Lung (tissue), 12 donors: Measurements from ENCODE around the gene CCL25. TPM values are rescaled to one million over a fixed set of nuclear protein-coding genes. Genes with fewer than 3 reads are reported as not detected.

Source experiments
- ATAC-seq: fragments of 200-7000 bp; cut with Tn5 transposase; one replicate; pipeline ENCODE4 v1.9.1; 2020; ENCODE audit warnings: moderate number of reproducible peaks; ENCODE audit not compliant: insufficient read depth, low FRiP score
- DNase-seq, 3 donors: peaks; one replicate each; pipeline ENCODE4 v3.0.0-alpha.2; 2013 to 2017
- H3K27ac ChIP-seq, 2 donors: one replicate each; pipeline ENCODE4 v1.5.1; 2013; ENCODE audit warnings: mild to moderate bottlenecking in 2 of 2, moderate library complexity in 2 of 2, control low read depth in 1 of 2, inconsistent platforms in 1 of 2, low read depth in 1 of 2, low read length in 1 of 2
- H3K27me3 ChIP-seq, 3 donors: one replicate each; pipeline ENCODE4 v1.5.1; 2013; ENCODE audit warnings: low read length in 2 of 3; ENCODE audit not compliant: control insufficient read depth in 3 of 3, insufficient read depth in 3 of 3
- H3K36me3 ChIP-seq, 4 donors: one replicate each; pipeline ENCODE4 v1.5.1; 2013; ENCODE audit warnings: low read length in 4 of 4, mild to moderate bottlenecking in 1 of 4, moderate library complexity in 1 of 4; ENCODE audit not compliant: control insufficient read depth in 4 of 4, insufficient read depth in 4 of 4
- H3K4me1 ChIP-seq, 5 donors: one replicate each; pipeline ENCODE4 v1.5.1; 2013; ENCODE audit warnings: low read length in 5 of 5, mild to moderate bottlenecking in 2 of 5, moderate library complexity in 1 of 5; ENCODE audit not compliant: control insufficient read depth in 5 of 5, insufficient read depth in 5 of 5
- H3K4me3 ChIP-seq: one replicate; pipeline ENCODE4 v1.5.1; 2013; ENCODE audit warnings: mild to moderate bottlenecking, control low read depth, moderate library complexity
- H3K9ac ChIP-seq, 2 donors: one replicate each; pipeline ENCODE4 v1.5.1; 2013; ENCODE audit warnings: low read length in 2 of 2, control low read depth in 1 of 2; ENCODE audit not compliant: insufficient read depth in 1 of 2
- H3K9me3 ChIP-seq, 4 donors: one replicate each; pipeline ENCODE4 v1.5.1; 2013; ENCODE audit warnings: low read length in 3 of 4, mild to moderate bottlenecking in 1 of 4, moderate library complexity in 1 of 4; ENCODE audit not compliant: control insufficient read depth in 4 of 4, insufficient read depth in 3 of 4
- WGBS, 2 donors: extraction: QIAGEN DNeasy Blood & Tissue Kit; methylation state at CpG; one replicate each; pipeline ENCODE4 v1.1.7; 2013; 5-methylcytosine and 5-hydroxymethylcytosine counted together
- polyA plus RNA-seq, 2 donors: library from polyadenylated mRNA; stranded (reverse); fragments of 200-250 nt; gene quantifications; one replicate each; pipeline ENCODE4 v1.2.1, GENCODE V29; 2013
- total RNA-seq, 2 donors: library from RNA; depleted of rRNA in 1 of 2; stranded (reverse); fragments of >200 nt in 1 of 2; gene quantifications; one replicate each; pipeline ENCODE4 v1.2.1, GENCODE V29; 2014 to 2021
- TF ChIP-seq, protein P1 (sequence below): IDR thresholded peaks from 2 replicates; pipeline ENCODE4 v1.5.1; 2012; ENCODE audit warnings: mild to moderate bottlenecking; ENCODE audit errors: control extremely low read depth, extremely low read depth
- donor health status: control.
- donor health status: control.
- donor health status: Bipolar disorder and iron deficiency.
- donor health status: healthy.
- donor health status: DM: yes; HTN: yes; CAD: no.

The CCL25 gene
- total and polyA plus RNA-seq, 4 donors: not detected

- H3K27ac ChIP-seq: no peak overlapping the region
- no peak overlapping the region for H3K4me3 ChIP-seq
- ATAC-seq (no peak), DNase-seq (no peak)
- no peaks in the 10 kb centered on the region for H3K27me3 ChIP-seq
- WGBS, 2 donors: 91 to 92% methylated on average over 4 of the region's 4 CpGs
- TF ChIP-seq, protein P1, sequence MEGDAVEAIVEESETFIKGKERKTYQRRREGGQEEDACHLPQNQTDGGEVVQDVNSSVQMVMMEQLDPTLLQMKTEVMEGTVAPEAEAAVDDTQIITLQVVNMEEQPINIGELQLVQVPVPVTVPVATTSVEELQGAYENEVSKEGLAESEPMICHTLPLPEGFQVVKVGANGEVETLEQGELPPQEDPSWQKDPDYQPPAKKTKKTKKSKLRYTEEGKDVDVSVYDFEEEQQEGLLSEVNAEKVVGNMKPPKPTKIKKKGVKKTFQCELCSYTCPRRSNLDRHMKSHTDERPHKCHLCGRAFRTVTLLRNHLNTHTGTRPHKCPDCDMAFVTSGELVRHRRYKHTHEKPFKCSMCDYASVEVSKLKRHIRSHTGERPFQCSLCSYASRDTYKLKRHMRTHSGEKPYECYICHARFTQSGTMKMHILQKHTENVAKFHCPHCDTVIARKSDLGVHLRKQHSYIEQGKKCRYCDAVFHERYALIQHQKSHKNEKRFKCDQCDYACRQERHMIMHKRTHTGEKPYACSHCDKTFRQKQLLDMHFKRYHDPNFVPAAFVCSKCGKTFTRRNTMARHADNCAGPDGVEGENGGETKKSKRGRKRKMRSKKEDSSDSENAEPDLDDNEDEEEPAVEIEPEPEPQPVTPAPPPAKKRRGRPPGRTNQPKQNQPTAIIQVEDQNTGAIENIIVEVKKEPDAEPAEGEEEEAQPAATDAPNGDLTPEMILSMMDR: no peak
- H3K36me3 ChIP-seq: no peaks in the 10 kb centered on the region
- no peaks in the 10 kb centered on the region for H3K4me1 ChIP-seq
- no peak overlapping the region for H3K9ac ChIP-seq
- no peaks in the 10 kb centered on the region for H3K9me3 ChIP-seq
Measured at GRCh38 chr19:8056533-8056932, 4.0 kb downstream of the CCL25 start.

DNA sequence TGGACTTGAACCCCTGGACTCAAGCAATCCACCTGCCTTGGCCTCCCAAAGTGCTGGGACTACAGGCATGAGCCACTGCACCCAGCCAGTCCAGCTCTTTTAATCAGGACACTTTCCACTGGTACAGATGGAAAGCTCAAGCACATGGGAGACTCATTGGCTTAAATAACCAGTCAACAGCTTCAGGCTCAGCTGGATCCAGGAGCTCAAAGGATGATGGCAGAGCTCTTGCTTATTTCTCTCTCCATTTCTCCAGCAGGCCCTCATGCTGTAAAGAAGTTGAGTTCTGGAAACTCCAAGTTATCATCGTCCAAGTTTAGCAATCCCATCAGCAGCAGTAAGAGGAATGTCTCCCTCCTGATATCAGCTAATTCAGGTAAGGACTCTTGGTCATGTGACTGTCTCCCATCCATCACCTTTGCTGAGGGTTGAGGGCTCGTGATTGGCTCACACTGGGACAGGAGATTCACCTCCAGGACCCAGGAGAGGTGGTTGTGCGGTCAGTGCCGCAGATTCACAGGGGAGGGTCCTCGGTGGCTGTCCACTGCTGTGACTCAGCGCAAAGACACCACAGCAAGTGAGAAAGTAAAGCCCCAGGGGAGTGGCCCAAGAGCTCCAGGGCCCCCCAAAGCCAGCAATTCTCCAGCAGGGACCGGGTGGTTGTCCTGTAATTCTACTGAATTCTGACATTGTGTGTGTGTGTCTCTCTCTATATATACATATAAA, 5.1 kb downstream of the CCL25 start:
- 79 to 82% methylated on average over 7 of the region's 7 CpGs for WGBS, 2 donors
- Histone ChIP-seq H3K27me3 (no peaks in the 10 kb centered on the region), H3K4me1 (no peaks in the 10 kb centered on the region), H3K9ac (no peak overlapping the region), H3K9me3 (no peaks in the 10 kb centered on the region), H3K4me3 (no peak overlapping the region), H3K36me3 (no peaks in the 10 kb centered on the region), H3K27ac (no peak overlapping the region)
- TF ChIP-seq, protein P1: no peak
- DNase-seq: no peak
- no peak for ATAC-seq

- Histone ChIP-seq H3K36me3 (no peaks in the 10 kb centered on the region), H3K4me3 (no peak overlapping the region), H3K27ac (no peak overlapping the region), H3K4me1 (no peaks in the 10 kb centered on the region), H3K9me3 (peaks cover 0 to 10% (median 4%) of the 10 kb centered on the region in 4 donors), H3K9ac (no peak overlapping the region), H3K27me3 (no peaks in the 10 kb centered on the region)
- WGBS, 2 donors: 73 to 80% methylated on average over 24 of the region's 24 CpGs
- ATAC-seq: no peak
- DNase-seq: no peak
- TF ChIP-seq, protein P1: no peak
Measured at GRCh38 chr19:8064911-8065874, 12.6 kb downstream of the CCL25 start.
